Activated effector memory CD4-positive, alpha-beta T cell treated with anti-CD3 and anti-CD28 coated beads, Interleukin-2, amount 50 U/mL, for 16 hours (primary cell): Measurements from ENCODE around the gene ADGRF5.
A peak's percentile ranks its signal among the peaks of the same experiment; 100 is the strongest.
"Not testable (repeated sequence)": the region's sequence is repeated elsewhere in the genome, so short reads cannot be mapped to it uniquely, and the experiment has no call there.

Source experiments
- DNase-seq: peaks from one replicate; pipeline ENCODE4 v3.0.0-alpha.2; 2020

Gene ADGRF5

GRCh38 chr6:46888031-46888430, 33.7 kb downstream of the ADGRF5 start:
- no peak for DNase-seq

GRCh38 chr6:46882645-46883044, 39.1 kb downstream of the ADGRF5 start:
- no peak for DNase-seq

- no peak for DNase-seq
Measured at GRCh38 chr6:46879003-46879402, 42.7 kb downstream of the ADGRF5 start.

GRCh38 chr6:46876126-46876525, 45.6 kb downstream of the ADGRF5 start:
- DNase-seq: no peak

- DNase-seq: no peak
Measured at GRCh38 chr6:46867411-46867810, 54.3 kb downstream of the ADGRF5 start.

- no peak for DNase-seq
Measured at GRCh38 chr6:46865221-46865620, 56.5 kb downstream of the ADGRF5 start.

- no peak for DNase-seq
Measured at GRCh38 chr6:46863791-46864190, 57.9 kb downstream of the ADGRF5 start.

- no peak for DNase-seq
Measured at GRCh38 chr6:46862381-46862780, 59.4 kb downstream of the ADGRF5 start.

GRCh38 chr6:46855966-46856365, 65.8 kb downstream of the ADGRF5 start:
- DNase-seq: not testable (repeated sequence)

GRCh38 chr6:46851576-46851975, 70.2 kb downstream of the ADGRF5 start:
- not testable (repeated sequence) for DNase-seq

GRCh38 chr6:46850792-46851191, 70.9 kb downstream of the ADGRF5 start:
- no peak for DNase-seq

- DNase-seq: no peak
Measured at GRCh38 chr6:46849361-46849690, 72.4 kb downstream of the ADGRF5 start.

GRCh38 chr6:46848684-46849360, 72.9 kb downstream of the ADGRF5 start:
- DNase-seq: peak; percentile 83

GRCh38 chr6:46845126-46845525, 76.6 kb downstream of the ADGRF5 start:
- DNase-seq: no peak

GRCh38 chr6:46842252-46842846, 79.4 kb downstream of the ADGRF5 start:
- not testable (repeated sequence) for DNase-seq

GRCh38 chr6:46838033-46838432, 83.7 kb downstream of the ADGRF5 start:
- no peak for DNase-seq

GRCh38 chr6:46834991-46835390, 86.7 kb downstream of the ADGRF5 start:
- not testable (repeated sequence) for DNase-seq

GRCh38 chr6:46834257-46834916, 87.4 kb downstream of the ADGRF5 start:
- not testable (repeated sequence) for DNase-seq

- no peak for DNase-seq
Measured at GRCh38 chr6:46832816-46833215, 88.9 kb downstream of the ADGRF5 start.

- no peak for DNase-seq
Measured at GRCh38 chr6:46828939-46829338, 92.8 kb downstream of the ADGRF5 start.

GRCh38 chr6:46821458-46821881, 100.3 kb downstream of the ADGRF5 start:
- DNase-seq: no peak

GRCh38 chr6:46819561-46819960, 102.2 kb downstream of the ADGRF5 start:
- no peak for DNase-seq

GRCh38 chr6:46816626-46817025, 105.1 kb downstream of the ADGRF5 start:
- DNase-seq: no peak

- no peak for DNase-seq
Measured at GRCh38 chr6:46815130-46815529, 106.6 kb downstream of the ADGRF5 start.
